G401 (cell line): ENCODE results near the gene PGAP1. TPM values are rescaled to one million over a fixed set of nuclear protein-coding genes. Genes with fewer than 3 reads are reported as not detected.

Experiments
- DNase-seq: peaks from one replicate; pipeline ENCODE4 v3.0.0-alpha.2; 2015; ENCODE audit warnings: low spot score
- in situ Hi-C: cut with HindIII; loops from 2 replicates; pipeline ENCODE4 v1.10.0; 2016; ENCODE audit warnings: low sequenced_read_pairs, mixed read lengths
- total RNA-seq: library from RNA; depleted of rRNA; stranded (reverse); fragments of >200 nt; shearing (Covaris generic); gene quantifications from 2 replicates; pipeline ENCODE4 v1.2.3, GENCODE V29; 2014

Gene PGAP1
- total RNA-seq, 1 experiment from 2014 or later, result 3.1 TPM

GRCh38 chr2:196954001-196954400, 27.5 kb upstream of the PGAP1 start:
- no peak for DNase-seq
- in situ Hi-C loops, result no loop called here

DNA sequence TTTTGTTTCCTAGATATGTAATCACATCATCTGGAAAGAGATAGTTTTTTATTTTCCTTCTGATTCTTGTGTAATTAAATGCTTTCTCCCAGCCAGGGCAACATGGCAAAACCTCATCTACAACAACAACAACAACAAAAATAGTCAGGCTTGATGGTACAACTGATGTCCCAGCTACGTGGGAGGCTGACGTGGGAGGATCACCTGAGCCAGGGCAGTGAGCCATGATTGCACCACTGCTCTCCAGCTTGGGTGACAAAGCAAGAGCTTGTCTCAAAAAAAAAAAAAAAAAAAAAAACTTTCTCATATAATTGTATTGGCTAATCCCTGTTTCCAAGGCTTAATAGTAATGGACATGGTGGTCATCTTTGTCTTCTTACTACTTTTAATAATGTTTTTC, 26.4 kb upstream of the PGAP1 start:
- DNase-seq, result no peak
- in situ Hi-C loops, result no loop called here

DNA sequence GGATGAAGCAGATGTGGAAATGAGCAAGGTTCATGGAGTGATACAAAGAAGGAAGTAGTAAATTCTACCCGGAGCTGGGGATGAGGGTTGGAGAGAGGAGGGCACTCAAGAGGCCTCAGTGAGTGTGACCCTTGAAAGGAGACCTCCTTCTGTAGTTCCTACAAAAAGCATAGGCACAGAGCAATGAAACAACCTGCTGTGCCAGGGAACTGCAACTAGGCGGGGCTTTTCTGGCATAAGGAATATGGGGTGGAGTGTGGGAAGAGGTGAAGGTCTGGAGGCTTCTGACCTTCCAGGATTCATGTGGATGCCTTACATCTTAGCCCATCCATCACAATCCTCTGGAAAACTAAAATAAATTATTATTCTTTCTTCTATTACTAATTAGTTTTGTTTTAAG, 25.5 kb upstream of the PGAP1 start:
- no peak for DNase-seq
- in situ Hi-C loops, result no loop called here

DNA sequence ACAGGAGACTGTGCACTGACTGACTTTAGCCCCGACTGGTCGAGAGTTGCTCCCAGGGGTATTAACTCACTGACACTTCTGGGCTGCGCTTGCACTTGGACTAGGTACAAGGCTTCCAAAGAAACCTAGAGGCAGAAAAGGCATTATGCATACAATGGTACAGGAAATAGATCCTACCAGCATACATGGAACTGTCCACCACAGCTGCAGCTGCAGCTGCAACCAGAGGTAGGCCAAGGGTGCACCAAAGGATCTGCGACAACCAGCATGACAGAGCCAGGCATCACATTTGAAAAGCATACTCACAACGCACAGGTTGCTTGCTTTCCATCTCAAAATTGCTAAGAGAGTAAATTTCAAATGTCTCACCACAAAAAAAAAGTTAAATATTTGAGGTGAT, 22.6 kb upstream of the PGAP1 start:
- in situ Hi-C loops, result no loop called here
- DNase-seq, result no peak

DNA sequence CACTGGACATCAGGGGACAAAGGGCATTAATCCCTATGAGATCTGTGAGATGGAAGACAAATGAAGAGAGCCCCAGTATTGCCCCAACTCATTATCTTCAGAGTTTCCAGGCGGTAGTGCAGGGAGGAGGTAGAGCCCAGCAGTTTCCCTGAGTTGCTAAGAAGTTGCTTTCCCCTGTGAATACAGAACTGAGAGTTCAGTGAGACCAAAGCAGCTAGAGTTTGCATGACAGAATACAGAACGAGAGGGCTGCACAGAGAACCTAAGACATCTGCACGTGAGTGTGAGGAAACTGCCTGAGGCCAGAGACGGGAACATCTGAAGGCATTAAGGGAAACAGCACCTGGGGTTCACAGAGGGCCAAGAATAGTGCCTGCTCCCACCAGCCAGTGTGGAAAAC, 18.1 kb upstream of the PGAP1 start:
- in situ Hi-C loops, result no loop called here
- DNase-seq, result no peak

DNA sequence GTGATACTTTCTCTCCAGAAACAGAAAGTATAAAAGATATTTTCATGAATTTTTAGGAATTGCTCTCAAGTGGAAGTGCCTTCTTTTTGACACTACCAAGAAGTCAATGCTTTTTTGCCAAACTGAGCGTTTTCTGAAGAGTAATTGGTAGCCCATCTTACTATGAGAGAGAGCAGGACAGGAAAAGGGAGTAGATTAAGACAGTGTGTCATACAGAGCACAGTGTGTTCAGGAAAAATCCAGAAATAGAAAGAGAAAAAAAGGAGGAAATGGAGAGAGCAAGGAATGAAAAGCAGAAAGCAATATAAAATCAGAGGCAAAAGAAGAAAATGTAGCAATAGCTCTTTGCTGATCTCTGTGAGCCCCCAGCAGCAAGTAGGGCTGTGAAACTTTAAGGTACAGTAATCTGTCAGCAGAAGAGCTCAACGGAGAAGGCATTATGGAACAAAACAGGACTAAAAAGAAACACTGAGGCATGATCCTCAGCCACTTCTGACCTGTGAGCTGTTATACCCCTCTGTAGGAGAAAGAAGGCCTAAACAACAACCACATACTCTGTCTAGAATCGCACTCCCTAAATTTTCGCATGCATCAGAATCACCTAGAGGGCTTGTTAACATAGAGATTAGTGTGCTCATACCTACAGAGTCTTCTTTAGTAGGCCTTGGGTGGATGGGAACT, 15.0 kb upstream of the PGAP1 start:
- in situ Hi-C loops, result no loop called here
- DNase-seq, result no peak

GRCh38 chr2:196939371-196939770, 12.9 kb upstream of the PGAP1 start:
- DNase-seq, result no peak
- in situ Hi-C loops, result no loop called here

GRCh38 chr2:196935432-196935831, 8.9 kb upstream of the PGAP1 start:
- no peak for DNase-seq
- in situ Hi-C loops, result no loop called here

DNA sequence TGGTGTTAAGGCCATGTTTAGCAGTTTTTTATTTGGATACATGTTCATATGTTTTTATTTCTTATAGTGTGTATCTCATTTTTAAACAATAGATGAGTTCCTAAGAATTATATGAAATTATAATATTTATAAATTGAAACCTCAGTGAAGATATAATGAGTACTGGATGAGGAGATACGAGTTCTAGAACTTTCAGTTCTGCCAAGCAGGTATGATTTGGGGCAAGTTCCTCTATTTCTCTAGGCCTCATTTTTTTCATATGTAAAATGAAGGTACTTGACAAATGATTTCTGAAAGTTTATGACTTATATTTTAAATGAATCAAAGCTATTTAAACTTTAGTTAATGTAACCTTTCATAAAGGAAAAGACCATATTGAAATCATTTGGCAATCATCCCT, 8.2 kb upstream of the PGAP1 start:
- no peak for DNase-seq
- in situ Hi-C loops, result no loop called here

DNA sequence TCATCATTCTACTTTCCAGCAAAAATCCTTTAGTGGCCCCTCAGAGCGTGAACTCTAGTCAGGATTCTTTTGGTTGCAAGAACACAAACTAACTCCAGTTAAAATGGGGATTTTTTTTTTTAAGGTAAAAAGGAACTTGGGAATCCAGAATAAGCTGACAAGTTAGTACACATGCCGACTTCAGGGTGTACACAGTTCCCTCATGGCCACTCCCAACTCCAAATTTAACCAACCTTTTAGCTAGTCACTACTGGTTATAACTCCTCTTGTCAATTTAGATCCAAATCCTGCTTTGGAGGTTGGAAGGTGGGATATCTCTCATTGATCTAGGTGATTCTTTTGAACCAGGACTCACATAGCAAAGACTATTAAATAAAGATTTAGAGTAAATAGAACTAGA, 5.0 kb upstream of the PGAP1 start:
- no peak for DNase-seq

GRCh38 chr2:196927376-196928225, 1.1 kb upstream of the PGAP1 start:
- DNase-seq, result peak; percentile 69
- in situ Hi-C loops, result no loop called here

More for the DNA sequence above, 5.0 kb upstream of the PGAP1 start:
- in situ Hi-C loops, result no loop called here

- DNase-seq, result peak; percentile 71
- in situ Hi-C loops, result no loop called here
Observed at GRCh38 chr2:196925768-196926561, 542 bp downstream of the PGAP1 start.

GRCh38 chr2:196925051-196925767, 1.3 kb downstream of the PGAP1 start:
- in situ Hi-C loops, result no loop called here
- DNase-seq, result peak; percentile 44

GRCh38 chr2:196924051-196924450, 2.5 kb downstream of the PGAP1 start:
- in situ Hi-C loops, result no loop called here
- DNase-seq, result peak; percentile 7

- no peak for DNase-seq
- in situ Hi-C loops, result no loop called here
Observed at GRCh38 chr2:196918927-196919326, 7.6 kb downstream of the PGAP1 start.

DNA sequence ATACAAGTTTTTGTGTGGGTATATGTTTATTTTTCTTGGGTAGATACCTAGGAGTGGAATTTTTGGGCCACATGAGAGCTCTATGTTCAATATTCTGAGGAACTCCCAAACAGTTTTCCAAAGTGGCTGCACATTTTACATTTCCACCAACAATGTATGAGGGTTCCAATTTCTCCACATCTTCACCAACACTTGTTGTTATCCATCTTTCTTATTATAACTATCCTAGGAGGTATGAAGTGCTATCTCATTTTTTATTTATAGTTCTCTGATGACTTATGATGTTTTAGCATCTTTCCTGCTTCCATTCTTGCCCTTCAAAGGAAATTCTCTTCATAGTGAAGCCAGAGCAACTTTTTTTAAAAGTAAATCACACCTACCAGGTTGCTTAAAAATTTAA, 8.7 kb downstream of the PGAP1 start:
- in situ Hi-C loops, result no loop called here
- DNase-seq, result no peak

DNA sequence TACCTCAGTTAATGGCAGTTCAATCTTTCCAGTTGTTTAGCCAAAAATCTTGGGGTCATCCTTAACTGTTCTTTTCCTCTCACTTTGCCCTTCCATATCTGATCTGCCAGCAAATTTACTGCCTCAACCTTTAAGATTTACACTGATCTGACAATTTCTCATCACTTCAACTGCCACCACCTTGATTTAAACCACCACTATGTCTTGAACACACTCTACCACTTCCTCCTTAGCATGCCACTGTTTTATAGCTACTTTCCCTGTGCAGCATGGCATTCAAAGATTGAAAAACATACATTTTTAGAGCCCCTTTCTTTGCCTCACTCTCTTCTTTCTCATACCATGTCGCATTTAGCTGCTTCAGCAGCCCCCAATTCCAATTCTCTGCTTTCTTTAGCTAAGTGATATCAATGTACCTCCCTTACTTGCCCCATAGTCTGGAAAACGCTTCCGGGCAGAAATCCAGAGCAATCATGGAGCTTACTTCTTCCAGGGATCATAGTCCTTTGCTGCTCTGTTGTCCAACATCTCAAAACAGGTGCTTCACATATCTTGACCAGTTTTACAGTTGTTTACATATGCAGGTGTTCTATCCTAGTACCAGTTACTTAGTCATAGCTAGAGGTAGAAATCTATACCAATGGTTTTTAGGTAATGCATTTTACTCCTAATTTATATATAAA, 10.9 kb downstream of the PGAP1 start:
- DNase-seq, result no peak
- in situ Hi-C loops, result no loop called here

- no peak for DNase-seq
- in situ Hi-C loops, result no loop called here
Observed at GRCh38 chr2:196914867-196915460, 11.5 kb downstream of the PGAP1 start.
